Suppressor macrophage (primary cell): Measurements from ENCODE around the gene UQCC2.

ENCODE experiments used
- DNase-seq, 4 experiments: peaks; one replicate each; pipeline ENCODE4 v3.0.0-alpha.2; 2020 to 2022

Gene UQCC2

GRCh38 chr6:33744001-33744848 is 32.7 kb upstream of the UQCC2 start:
- peak; percentile 68 to 83 (median 80) for DNase-seq

GRCh38 chr6:33742837-33743236 is 31.3 kb upstream of the UQCC2 start:
- no peak for DNase-seq

GRCh38 chr6:33742092-33742491 is 30.6 kb upstream of the UQCC2 start:
- DNase-seq: no peak

- no peak for DNase-seq
Observed at GRCh38 chr6:33740794-33741193, 29.3 kb upstream of the UQCC2 start.

GRCh38 chr6:33740204-33740608 is 28.7 kb upstream of the UQCC2 start:
- DNase-seq: peak in 3 of 4 experiments; percentile 19 to 43 (median 22)

- DNase-seq: no peak
Observed at GRCh38 chr6:33739571-33739970, 28.1 kb upstream of the UQCC2 start.

GRCh38 chr6:33738879-33739278 is 27.4 kb upstream of the UQCC2 start:
- no peak for DNase-seq

GRCh38 chr6:33738153-33738552 is 26.7 kb upstream of the UQCC2 start:
- DNase-seq: no peak

- no peak for DNase-seq
Observed at GRCh38 chr6:33737267-33738026, 25.9 kb upstream of the UQCC2 start.

GRCh38 chr6:33735216-33735615 is 23.7 kb upstream of the UQCC2 start:
- no peak for DNase-seq

- no peak for DNase-seq
Observed at GRCh38 chr6:33733709-33734007, 22.2 kb upstream of the UQCC2 start.

- DNase-seq: no peak
Observed at GRCh38 chr6:33732817-33733708, 21.6 kb upstream of the UQCC2 start.

- DNase-seq: no peak
Observed at GRCh38 chr6:33732385-33732784, 20.9 kb upstream of the UQCC2 start.

- no peak for DNase-seq
Observed at GRCh38 chr6:33731751-33732282, 20.3 kb upstream of the UQCC2 start.

- no peak for DNase-seq
Observed at GRCh38 chr6:33731035-33731434, 19.5 kb upstream of the UQCC2 start.

GRCh38 chr6:33730611-33731010 is 19.1 kb upstream of the UQCC2 start:
- DNase-seq: no peak

GRCh38 chr6:33729059-33729458 is 17.6 kb upstream of the UQCC2 start:
- no peak for DNase-seq

GRCh38 chr6:33728438-33728837 is 16.9 kb upstream of the UQCC2 start:
- DNase-seq: no peak

GRCh38 chr6:33727932-33728331 is 16.4 kb upstream of the UQCC2 start:
- DNase-seq: no peak

GRCh38 chr6:33727126-33727525 is 15.6 kb upstream of the UQCC2 start:
- no peak for DNase-seq

GRCh38 chr6:33726696-33727095 is 15.2 kb upstream of the UQCC2 start:
- no peak for DNase-seq

- no peak for DNase-seq
Observed at GRCh38 chr6:33725891-33726673, 14.6 kb upstream of the UQCC2 start.
